GM13977 (cell line): ENCODE measurements around the gene KCNIP3.

Experiments
- DNase-seq: peaks from one replicate; pipeline ENCODE4 v3.0.0; 2012; ENCODE audit warnings: low spot score
- CTCF ChIP-seq: IDR thresholded peaks from 2 replicates; pipeline ENCODE4 v1.5.1; 2012; ENCODE audit warnings: mild to moderate bottlenecking, control low read depth; ENCODE audit not compliant: insufficient read depth; ENCODE audit errors: extremely low read depth, missing control alignments
- in situ Hi-C: fragments of 300-500 bp; cut with MboI; formaldehyde crosslinking; loops from one replicate; pipeline ENCODE4 v1.12.0; 2022; ENCODE audit warnings: low sequenced_read_pairs, low pct_unique_long_range_greater_than_20kb, mixed read lengths, inconsistent platforms; ENCODE audit not compliant: unreplicated experiment

Gene KCNIP3

GRCh38 chr2:95361216-95361980 is 64.3 kb downstream of the KCNIP3 start:
- in situ Hi-C loops, result no loop called here
- no peak for DNase-seq
- TF ChIP-seq CTCF, result no peak

- DNase-seq, result no peak
- TF ChIP-seq CTCF, result no peak
These were observed 65.3 kb downstream of the KCNIP3 start for GRCh38 chr2:95362486-95362885.

GRCh38 chr2:95366514-95366913 is 69.4 kb downstream of the KCNIP3 start:
- in situ Hi-C loops, result no loop called here
- no peak for TF ChIP-seq CTCF
- no peak for DNase-seq

More at GRCh38 chr2:95362486-95362885, 65.3 kb downstream of the KCNIP3 start:
- in situ Hi-C loops, result no loop called here

DNA sequence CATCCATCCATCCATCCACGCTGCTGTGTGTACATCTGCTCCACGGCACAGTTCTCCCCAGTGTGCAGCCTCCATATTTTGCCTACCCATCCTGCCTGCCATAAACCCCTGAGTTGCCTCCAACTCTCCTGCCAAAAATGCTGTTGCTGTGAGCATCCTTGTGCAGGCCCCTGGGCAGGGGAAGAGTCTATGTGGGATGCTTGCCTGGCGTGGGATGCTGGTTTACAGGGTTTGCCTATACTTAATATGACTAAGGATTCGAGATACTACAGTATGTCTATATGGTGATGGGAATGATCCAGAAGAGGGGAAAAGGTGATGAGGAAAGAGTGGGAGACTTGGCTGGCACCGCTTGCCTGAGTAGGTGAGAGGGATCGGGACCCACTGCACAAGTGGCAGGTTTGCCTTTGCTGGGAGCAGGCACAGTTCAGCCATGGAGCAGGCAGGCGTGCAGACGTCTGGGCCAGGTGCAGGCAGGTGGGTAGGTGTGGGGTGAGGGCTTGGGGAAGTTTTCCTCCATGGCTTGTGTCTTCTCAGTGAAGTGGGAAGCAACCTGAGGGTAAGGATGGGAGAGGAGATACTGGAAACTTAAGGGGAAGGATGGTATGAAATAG is 75.2 kb downstream of the KCNIP3 start:
- in situ Hi-C loops, result no loop called here
- no peak for DNase-seq
- no peak for TF ChIP-seq CTCF

GRCh38 chr2:95372845-95373244 is 75.7 kb downstream of the KCNIP3 start:
- no peak for TF ChIP-seq CTCF
- in situ Hi-C loops, result no loop called here
- DNase-seq, result no peak

GRCh38 chr2:95374029-95374428 is 76.9 kb downstream of the KCNIP3 start:
- in situ Hi-C loops, result no loop called here
- no peak for DNase-seq
- no peak for TF ChIP-seq CTCF
